ENCODE results near the gene RAB27A. TPM values are rescaled to one million over a fixed set of nuclear protein-coding genes. Genes with fewer than 3 reads are reported as not detected.
"Not testable (repeated sequence)": the region's sequence is repeated elsewhere in the genome, so short reads cannot be mapped to it uniquely, and the experiment has no call there.

Gene RAB27A
- total RNA-seq, 2 donors from 2014 or later, result 9.6 to 9.9 TPM

DNA sequence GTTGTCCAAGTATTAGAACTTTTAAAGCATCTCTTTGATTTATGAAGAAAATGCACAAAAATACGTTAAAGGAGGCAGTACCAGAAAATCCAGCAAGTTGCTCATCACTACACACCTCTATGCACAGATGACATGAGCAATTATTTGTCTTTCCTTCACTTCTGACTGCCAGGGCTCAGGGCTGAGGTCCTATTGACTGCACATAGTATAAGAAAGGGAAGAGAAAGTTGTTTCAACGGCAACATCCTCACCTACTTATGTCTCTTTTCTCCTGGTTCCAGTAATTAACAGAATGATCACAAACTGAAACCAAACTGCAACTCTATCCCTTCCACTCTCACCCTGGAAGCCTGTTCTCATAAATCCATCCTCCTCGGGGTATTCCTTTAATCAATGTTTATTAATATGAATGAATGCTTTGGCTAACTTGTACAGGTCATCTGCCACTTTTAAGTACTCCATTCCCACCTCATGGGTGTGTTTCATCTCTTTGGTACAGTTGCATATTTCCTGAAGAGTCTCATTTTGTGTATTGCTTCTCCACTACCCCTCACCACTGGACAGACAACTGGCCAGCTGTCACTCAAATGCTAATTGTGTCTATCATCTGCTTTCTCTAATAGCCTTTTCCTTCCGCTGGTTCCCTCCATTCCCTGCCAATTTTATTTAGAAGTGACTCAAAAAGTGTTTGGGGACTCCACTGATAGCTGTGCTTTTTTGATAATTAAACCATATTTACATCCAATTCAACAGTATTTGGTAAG is 34.5 kb downstream of the RAB27A start:
- no peaks in the 10 kb centered on the region for H3K27me3 ChIP-seq
- DNase-seq, result no peak
- no peak overlapping the region for H3K27ac ChIP-seq
- peaks cover 6% of the 10 kb centered on the region for H3K4me1 ChIP-seq
- WGBS, 2 donors, result 64 to 77% methylated on average over 4 of the region's 4 CpGs
- no peak for ATAC-seq
- intact Hi-C loops (cut with DNase I), result no loop called here
- no peak overlapping the region for H3K4me3 ChIP-seq
- no peaks in the 10 kb centered on the region for H3K9me3 ChIP-seq
- no peaks in the 10 kb centered on the region for H3K36me3 ChIP-seq (replicated peaks in 1 of 2; ENCODE audit: insufficient read depth in 1 of 2, low read depth in 2 of 2)
- TF ChIP-seq POLR2A (IDR thresholded peaks at IDR 0.05), result no peak
- TF ChIP-seq CTCF (IDR thresholded peaks at IDR 0.05), result no peak

DNA sequence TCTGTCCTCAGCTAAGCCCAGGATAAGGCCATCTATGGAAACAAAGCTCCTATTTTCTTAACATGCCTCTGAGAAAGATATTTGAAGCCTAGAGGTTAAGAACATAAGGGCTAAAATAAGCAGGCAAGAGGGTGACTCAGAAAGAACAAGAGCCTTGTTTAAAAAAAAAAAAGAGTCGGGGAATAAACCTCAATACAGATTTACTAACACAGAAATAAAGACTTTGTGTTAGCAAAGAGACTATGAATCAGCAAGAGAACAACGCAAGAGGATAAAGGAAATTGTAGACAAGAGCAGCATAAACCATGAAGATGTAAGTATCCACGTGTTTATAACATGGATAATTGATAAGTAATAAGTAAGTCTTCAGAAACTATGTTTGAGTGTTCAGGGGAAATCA is 36.0 kb downstream of the RAB27A start:
- Histone ChIP-seq H3K27ac (peak overlapping the region in 1 of 4 donors; percentile 5), H3K4me3 (no peak overlapping the region), H3K4me1 (peaks cover 16% of the 10 kb centered on the region), H3K27me3 (no peaks in the 10 kb centered on the region), H3K9me3 (no peaks in the 10 kb centered on the region), H3K36me3 (replicated peaks in 1 of 2; ENCODE audit: insufficient read depth in 1 of 2, low read depth in 2 of 2) (no peaks in the 10 kb centered on the region)
- intact Hi-C loops (cut with DNase I), result no loop called here
- ATAC-seq (no peak), DNase-seq (no peak)
- TF ChIP-seq POLR2A (IDR thresholded peaks at IDR 0.05), result no peak
- no peak for TF ChIP-seq CTCF (IDR thresholded peaks at IDR 0.05)
- WGBS, 2 donors, result 59 to 84% methylated on average over 3 of the region's 3 CpGs

GRCh38 chr15:55252201-55252600 is 37.4 kb downstream of the RAB27A start:
- H3K36me3 ChIP-seq (replicated peaks in 1 of 2; ENCODE audit: insufficient read depth in 1 of 2, low read depth in 2 of 2); DNase-seq; intact Hi-C loops (cut with DNase I); H3K4me3 ChIP-seq; H3K9me3 ChIP-seq; H3K27me3 ChIP-seq; H3K27ac ChIP-seq; ATAC-seq: not testable (repeated sequence)
- 93 to 97% methylated on average over 8 of the region's 8 CpGs for WGBS, 2 donors
- H3K4me1 ChIP-seq, result peaks cover 16% of the 10 kb centered on the region

GRCh38 chr15:55250941-55251340 is 38.7 kb downstream of the RAB27A start:
- no peak for ATAC-seq

DNA sequence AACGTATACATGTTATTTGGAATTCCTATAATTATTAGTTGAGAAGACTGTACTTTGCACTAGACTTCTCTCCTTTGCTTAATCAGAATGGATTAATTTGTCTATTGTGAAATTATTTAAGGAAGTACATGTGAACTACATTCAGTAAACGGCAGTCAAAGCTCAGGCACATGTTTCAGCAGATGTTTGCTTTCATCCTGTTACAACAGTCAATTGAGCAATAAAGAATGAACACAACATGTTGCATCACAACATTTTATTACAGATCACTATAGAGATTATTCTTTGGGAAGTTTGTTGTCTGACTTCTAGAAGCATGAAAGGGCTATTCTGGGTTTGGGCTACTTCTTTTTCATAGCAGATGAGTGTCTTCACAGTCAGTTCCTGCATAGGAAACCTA is 39.2 kb downstream of the RAB27A start:
- H3K36me3 ChIP-seq (replicated peaks in 1 of 2; ENCODE audit: insufficient read depth in 1 of 2, low read depth in 2 of 2), result no peaks in the 10 kb centered on the region
- DNase-seq (peak in 1 of 4 donors; percentile 60), ATAC-seq (peak; percentile 74)
- 37 to 47% methylated on average over 2 of the region's 2 CpGs for WGBS, 2 donors
- H3K9me3 ChIP-seq, result no peaks in the 10 kb centered on the region
- H3K4me3 ChIP-seq, result no peak overlapping the region
- intact Hi-C loops (cut with DNase I), result no loop called here
- H3K27me3 ChIP-seq, result no peaks in the 10 kb centered on the region
- H3K27ac ChIP-seq, result peak overlapping the region in 2 of 4 donors; percentile 7 to 41
- peaks cover 16% of the 10 kb centered on the region for H3K4me1 ChIP-seq
- no peak for TF ChIP-seq CTCF (IDR thresholded peaks at IDR 0.05)
- TF ChIP-seq POLR2A (IDR thresholded peaks at IDR 0.05), result no peak

More at GRCh38 chr15:55250941-55251340, 38.7 kb downstream of the RAB27A start:
- H3K4me1 ChIP-seq, result peaks cover 16% of the 10 kb centered on the region
- no peaks in the 10 kb centered on the region for H3K9me3 ChIP-seq
- DNase-seq, result no peak
- H3K27me3 ChIP-seq, result no peaks in the 10 kb centered on the region
- TF ChIP-seq CTCF (IDR thresholded peaks at IDR 0.05), result no peak
- no peak for TF ChIP-seq POLR2A (IDR thresholded peaks at IDR 0.05)
- H3K36me3 ChIP-seq (replicated peaks in 1 of 2; ENCODE audit: insufficient read depth in 1 of 2, low read depth in 2 of 2), result no peaks in the 10 kb centered on the region
- no peak overlapping the region for H3K4me3 ChIP-seq
- 60 to 81% methylated on average over 4 of the region's 4 CpGs for WGBS, 2 donors
- peak overlapping the region in 2 of 4 donors; percentile 7 to 41 for H3K27ac ChIP-seq
- intact Hi-C loops (cut with DNase I), result no loop called here

DNA sequence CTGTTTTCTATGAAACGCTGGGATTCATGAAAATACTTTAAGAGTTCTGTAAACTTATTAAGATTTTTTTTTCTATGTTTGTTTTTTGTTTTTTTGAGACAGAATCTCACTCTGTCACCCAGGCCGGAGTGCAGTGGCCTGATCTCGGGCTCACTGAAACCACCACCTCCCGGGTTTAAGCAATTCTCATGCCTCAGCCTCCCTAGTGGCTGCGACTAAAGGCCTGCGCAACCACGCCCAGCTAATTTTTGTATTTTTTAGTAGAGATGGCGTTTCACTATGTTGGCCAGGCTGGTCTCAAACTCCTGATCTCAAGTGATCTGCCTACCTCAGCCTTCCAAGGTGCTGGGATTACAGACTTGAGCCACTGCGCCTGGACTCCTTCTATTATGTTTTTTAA is 39.7 kb downstream of the RAB27A start:
- H3K9me3 ChIP-seq; intact Hi-C loops (cut with DNase I); H3K4me3 ChIP-seq; DNase-seq; ATAC-seq; H3K27me3 ChIP-seq; H3K27ac ChIP-seq; H3K36me3 ChIP-seq (replicated peaks in 1 of 2; ENCODE audit: insufficient read depth in 1 of 2, low read depth in 2 of 2): not testable (repeated sequence)
- H3K4me1 ChIP-seq, result peaks cover 16% of the 10 kb centered on the region
- 77 to 97% methylated on average over 9 of the region's 9 CpGs for WGBS, 2 donors

All from body of pancreas (tissue), 4 donors.